GM04504 (cell line): ENCODE data around the gene STK38.
"Not testable (repeated sequence)": the region's sequence is repeated elsewhere in the genome, so short reads cannot be mapped to it uniquely, and the experiment has no call there.

Source experiments
- DNase-seq: peaks from one replicate; pipeline ENCODE4 v3.0.0-alpha.2; 2012; ENCODE audit warnings: low read depth

Gene STK38

DNA sequence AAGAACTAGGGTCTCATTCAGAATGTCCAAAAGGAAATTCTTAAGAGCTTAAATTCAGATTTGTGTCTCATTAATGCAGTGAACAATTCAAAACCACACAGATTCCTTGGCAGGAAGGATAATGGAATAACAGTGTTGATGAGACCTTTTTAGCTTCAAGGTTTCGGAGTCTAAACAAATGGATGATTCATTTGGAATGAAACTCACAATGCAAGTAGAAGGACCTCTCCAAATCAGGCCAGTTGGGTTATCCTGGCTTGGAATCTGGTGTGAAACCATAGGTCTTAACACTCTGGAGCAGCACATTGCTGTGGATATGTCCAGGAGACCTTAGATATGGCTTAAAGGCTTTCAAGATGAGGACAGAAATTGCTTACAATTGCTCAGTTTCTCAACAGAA is 59.6 kb downstream of the STK38 start:
- DNase-seq: no peak

DNA sequence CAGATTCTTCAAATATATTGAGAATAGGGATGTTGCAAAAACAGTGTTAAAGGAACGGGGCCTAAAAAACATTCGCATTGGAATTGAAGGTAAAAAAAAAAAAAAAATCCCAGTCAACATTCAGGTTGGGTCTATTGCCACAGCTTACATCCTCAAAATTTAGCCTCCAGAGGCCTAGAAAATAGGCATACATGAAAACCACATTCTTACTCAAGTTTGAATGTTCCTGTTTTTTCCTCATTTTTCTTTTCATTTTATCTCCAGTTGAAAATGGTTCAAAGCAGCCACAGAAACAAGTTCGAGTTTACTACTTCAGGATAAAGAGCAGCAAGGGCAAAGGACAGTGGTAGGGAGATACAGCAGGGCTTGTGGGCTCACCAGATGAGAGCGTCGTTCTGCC is 62.5 kb downstream of the STK38 start:
- DNase-seq: no peak

DNA sequence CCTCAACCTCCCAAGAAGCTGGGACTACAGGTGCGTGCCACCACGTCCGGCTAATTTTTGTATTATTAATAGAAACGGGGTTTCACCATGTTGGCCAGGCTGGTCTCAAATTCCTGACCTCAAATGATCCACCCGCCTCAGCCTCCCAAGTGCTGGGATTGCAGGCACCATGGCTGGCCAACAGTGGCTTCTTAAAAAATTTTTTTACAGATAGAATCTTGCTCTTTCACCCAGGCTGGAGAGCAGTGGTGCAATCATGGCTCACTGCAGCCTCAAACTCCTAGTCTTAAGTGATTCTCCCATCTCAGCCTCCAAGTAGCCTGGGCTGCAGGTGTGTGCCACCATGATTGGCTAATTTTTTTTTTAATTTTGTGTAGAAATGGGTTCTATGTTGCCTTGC is 64.0 kb downstream of the STK38 start:
- DNase-seq: not testable (repeated sequence)

DNA sequence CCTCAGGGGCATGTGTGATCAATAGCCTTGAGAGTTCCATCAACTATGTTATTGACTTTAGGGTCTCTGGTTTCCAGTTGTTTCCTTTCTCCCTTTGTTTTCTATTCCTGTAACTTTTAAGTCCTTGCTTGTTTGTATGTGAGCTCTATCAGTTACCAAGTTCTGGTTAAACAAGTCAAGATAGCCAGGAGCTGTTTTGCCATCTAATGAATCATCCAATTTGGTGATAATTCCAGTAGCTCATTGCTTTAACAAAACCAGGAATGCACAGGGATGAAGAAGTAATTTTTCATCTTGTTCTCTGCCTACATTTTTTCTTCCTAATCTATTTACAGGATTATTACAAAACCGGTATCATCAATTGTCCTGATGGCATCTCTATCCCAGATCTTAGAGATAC is 68.0 kb downstream of the STK38 start:
- DNase-seq: no peak

DNA sequence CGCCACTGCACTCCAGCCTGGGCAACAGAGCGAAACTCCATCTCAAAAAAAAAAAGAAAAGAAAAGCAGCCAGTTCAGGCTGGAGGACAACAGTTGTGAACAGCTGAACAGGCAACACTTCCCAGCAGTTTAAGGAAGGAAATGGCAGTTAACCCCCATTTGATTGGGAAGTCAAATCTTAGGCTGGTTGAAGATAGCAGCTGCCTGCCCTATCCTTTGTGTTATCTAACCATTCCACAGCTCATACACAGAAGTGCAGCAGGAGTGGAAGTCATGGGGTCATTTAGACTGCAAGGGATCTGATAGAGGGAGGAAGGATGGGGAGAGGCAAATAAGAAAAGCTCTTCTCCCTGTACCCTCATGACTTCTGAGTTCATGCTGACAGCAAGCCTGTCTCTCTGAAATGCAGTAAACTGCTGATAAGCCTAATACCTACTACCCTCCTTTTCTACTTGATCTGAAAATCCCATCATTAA is 69.2 kb downstream of the STK38 start:
- DNase-seq: no peak

DNA sequence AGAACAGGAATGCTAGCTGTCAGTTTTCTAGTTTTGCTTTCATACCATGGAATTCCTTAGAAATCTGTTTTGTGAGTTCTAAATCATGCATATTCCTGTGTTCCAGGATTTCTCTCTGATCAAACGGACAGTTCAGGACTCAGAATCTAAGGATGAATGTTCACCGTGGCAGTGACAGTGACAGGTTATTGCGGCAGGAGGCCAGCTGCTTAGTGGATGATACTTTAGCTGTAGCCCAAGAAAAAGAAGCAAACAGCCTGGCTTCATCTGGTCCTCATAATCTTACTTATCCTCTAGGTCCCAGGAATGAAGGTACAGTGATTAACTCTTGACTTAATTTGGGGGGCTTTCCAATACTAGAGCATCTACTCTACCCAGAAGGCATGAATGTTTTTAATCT is 77.3 kb downstream of the STK38 start:
- no peak for DNase-seq

DNA sequence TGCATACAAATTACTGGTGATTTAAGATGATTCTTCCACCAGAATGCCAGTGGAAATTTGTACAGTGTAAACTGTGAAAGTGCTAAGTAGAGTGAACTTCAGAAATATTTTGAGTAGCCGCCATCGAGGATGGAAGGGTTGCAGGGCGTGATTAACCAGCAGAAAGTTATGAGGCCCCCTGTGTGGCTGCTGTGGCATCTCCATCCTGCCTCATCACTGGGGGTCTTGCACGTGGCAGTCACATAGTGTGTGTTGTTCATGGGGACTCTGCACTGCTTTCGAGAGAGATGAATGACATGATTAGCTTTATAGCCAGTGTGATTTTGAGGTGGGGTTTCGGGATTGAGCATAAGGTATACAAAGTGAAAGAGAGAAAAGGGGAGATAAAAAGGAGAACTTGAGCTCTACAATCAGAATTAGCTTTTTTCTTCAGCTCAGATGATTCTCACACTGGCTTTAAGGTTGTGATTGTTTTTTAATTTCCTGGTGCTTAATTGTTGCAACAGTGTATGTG is 78.1 kb downstream of the STK38 start:
- no peak for DNase-seq

DNA sequence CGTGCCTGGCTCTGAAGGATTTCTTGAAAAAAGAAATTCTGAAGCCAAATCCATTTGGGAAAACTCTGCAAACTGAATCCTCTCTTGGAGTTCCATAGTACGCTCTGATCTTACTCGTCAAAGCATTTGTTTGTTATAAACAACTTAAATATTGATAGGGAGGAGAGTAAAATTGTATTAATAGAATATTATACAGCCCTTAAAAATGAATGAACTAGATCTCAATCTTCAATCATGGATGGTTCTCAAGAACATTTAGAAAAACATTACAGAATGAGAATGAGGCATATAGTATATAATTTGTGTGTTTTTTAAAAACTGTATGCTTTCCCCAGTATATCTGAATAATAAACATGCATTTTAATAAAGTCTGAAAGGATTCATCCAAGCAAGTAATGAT is 79.7 kb downstream of the STK38 start:
- no peak for DNase-seq

DNA sequence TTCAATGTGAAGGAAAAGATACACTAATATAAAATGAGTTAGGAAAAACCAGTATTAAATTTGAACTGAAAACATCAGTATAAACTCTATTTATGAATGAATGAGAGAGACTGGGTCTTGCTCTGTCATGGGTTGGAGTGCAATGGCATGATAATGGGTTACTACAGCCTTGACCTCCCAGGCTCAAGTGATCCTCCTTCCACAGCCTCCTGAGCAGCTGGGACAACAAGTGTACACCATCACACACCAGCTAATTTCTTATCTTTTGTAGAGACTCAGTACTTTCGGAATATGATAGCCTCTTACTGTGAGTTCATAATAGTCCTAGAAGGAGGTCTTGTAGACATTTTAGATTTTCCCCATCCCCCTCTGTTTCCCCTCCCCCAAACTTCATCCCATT is 83.0 kb downstream of the STK38 start:
- DNase-seq: no peak

DNA sequence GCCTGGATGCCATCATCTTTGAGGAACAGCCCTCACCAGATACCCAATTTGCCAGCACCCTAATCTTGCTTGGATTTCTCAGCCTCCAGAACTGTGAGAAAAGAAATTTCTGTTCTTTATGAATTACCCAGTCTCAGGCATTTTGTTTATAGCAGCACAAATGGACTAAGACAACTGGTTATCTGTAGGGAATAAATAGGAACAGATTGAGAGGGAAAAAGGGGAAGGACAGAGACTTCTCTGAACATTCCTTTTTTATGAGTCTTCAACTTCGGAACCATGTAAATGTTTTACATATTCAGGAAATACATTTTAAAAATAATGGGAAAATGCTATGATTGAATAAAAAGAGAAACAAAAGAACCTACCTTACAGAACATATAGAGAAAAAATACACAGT is 83.6 kb downstream of the STK38 start:
- no peak for DNase-seq

DNA sequence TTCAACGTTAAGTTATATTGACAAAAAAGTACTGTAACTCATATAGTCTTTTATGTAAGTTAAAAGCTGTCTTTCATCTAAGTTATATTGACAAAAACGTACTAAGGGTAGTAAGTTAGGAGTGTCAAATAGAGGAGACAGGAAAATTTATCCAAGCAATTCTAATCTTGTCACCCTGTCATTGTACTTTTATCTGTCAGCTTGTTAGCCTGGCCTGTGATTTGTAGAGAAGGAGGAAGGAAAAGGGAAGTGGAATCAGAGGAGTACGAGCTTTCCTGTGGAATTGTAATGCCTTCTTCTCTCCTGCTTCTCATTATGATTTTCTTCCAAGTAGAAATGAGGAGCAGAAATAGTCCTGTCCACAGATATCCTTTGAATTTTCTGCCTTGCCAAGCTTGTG is 85.6 kb downstream of the STK38 start:
- DNase-seq: no peak

DNA sequence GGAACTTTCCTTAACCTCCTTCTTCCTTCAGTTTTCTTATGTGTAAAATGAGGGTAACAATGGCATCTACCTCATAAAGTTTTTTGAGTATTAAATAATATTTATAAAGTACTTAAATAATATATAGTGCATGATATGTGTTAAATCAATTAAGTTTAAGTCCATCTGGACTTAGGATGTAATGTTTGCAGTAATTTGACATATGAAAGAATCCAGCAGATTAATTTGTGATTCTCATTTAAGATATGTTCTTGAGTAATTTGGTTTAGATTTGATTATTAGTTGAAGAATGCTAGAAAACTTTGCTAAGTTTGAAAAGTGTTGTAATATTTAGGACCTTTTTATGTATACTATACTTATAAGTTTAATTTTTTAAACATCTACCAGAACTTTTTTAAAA is 86.4 kb downstream of the STK38 start:
- DNase-seq: no peak

DNA sequence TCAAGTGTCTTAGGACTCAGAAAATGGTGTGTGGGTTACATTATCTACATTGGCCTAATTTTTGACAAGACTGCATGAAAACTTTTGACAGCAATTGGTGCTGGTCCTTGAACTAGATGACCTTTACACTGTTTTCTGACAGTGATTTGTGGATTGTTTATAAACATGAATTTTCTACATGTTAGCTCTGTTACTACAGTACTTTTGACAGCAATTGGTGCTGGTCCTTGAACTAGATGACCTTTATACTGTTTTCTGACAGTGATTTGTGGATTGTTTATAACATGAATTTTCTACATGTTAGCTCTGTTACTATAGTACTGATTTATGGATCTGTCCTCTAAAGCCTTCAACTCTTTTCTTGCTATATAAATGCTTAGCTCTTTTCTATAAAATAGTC is 87.8 kb downstream of the STK38 start:
- DNase-seq: no peak

DNA sequence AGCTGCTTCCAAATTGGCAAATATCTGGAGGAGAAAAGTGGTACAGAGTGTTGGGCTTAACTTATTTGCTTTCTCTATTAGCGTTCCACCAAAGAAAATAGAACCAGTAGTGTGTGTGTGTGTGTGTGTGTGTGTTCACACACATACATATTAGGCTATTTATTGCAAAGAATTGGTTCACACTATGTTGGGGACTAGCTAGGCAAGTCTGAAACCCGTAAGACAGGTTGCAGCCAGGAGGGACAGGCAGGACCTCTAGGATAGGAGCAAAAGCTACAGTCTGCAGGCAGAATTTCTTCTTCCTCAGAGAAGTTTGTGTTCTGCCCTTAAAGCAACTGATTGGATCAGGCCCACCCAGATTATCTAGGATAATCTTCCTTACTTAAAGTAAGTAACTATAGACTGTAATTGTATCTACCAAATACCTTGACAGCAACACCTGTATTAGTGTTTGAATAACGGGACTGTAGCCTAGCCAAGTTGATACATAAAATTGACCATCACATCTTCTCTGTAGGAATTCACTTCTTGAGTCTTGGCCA is 91.7 kb downstream of the STK38 start:
- no peak for DNase-seq

DNA sequence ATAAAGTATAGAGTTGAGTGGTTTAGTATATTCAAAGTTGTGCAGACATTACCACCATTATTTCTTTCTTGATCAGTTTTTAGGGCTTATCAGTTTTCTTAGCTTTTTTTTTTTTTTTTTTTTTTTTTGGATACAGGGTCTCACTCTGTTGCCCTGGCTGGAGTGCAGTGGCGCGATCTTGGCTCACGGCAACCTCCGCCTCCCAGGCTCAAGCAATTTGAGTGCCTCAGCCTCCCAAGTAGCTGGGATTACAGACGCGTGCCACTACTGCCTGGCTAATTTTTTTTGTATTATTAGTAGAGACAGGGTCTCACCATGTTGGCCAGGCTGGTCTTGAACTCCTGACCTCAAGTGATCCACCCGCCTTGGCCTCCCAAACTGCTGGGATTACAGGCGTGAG is 94.4 kb downstream of the STK38 start:
- DNase-seq: not testable (repeated sequence)

DNA sequence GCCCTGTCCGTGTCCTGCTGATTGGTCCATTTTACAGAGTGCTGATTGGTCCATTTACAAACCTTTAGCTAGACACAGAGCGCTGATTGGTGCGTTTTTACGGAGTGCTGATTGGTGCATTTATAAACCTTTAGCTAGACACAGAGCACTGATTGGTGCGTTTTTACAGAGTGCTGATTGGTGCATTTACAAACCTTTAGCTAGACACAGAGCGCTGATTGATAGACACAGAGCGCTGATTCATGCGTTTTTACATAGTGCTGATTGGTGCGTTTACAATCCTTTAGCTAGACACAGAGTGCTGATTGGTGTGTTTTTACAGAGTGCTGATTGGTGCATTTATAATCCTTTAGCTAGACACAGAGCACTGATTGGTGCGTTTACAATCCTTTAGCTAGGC is 98.1 kb downstream of the STK38 start:
- DNase-seq: not testable (repeated sequence)

DNA sequence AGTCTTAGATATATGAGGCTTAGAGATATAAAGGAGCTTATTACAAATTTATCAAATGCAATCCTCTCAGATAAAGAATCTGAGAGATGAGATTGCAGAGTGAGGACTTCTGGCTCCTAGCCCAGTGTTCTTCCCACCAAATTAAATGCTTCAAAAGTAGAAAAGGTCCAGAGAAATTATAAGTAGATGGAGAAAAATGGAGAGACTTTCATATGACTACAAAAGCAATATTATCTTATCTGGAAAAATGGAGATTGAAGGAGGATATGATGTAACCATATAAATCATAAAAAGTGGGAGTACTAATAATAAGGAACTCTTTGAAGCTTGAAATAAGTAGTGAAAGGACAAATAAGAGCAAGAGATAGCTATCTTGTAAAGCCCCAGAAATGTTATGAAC is 101.7 kb downstream of the STK38 start:
- DNase-seq: no peak

DNA sequence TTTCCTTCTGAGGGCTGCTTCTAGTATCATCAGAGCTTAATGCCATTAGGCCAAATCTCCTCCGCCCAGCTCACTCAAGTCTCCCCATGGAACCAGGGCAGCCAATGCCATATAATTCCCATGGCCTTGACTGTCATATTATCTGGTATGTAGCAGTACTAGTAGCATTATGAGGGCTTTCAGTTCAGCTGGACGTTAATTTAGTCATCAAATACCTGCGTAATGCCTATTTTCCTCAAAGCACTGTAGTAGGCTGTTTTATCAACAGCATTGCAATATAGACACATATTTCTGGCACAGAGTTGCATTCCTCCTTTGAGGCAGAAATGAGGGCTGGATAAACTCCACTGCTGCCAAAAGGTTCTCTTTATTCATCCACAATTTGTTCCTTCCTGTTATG is 102.8 kb downstream of the STK38 start:
- no peak for DNase-seq
